A549 treated with AZD9567 at 1 μM for 4 hours (cell line): ENCODE data around the gene ITFG2. TPM values are rescaled to one million over a fixed set of nuclear protein-coding genes. Genes with fewer than 3 reads are reported as not detected.

Source experiments
- total RNA-seq: library from RNA; stranded (reverse); fragments of 200-300 nt; extraction: Qiagen RNA extraction; gene quantifications from 5 replicates; pipeline ENCODE4 v1.2.3, GENCODE V29; 2022; ENCODE audit not compliant: insufficient read depth

Gene ITFG2
- total RNA-seq, result 14.6 to 25.3 TPM (median 16.3 TPM) in 5 replicates

GRCh38 chr12:2812290-2813213 is at the start of gene ITFG2:
Gene ITFG2 (plus strand): TSS chr12:2812668. CDS start chr12:2812761, 93 bp downstream.

GRCh38 chr12:2794736-2795289 is 17.7 kb upstream of the ITFG2 start, which contains the start of gene FKBP4:
Gene FKBP4 (plus strand): TSS chr12:2794970. CDS start chr12:2795140, 170 bp downstream.

GRCh38 chr12:2834581-2835491 is 22.4 kb downstream of the ITFG2 start, which contains the start of gene NRIP2:
Gene NRIP2 (minus strand): TSS chr12:2835035. CDS start chr12:2834983, 52 bp downstream.

GRCh38 chr12:2857021-2857431 is 44.6 kb downstream of the ITFG2 start, which contains the start of gene TEX52:
Gene TEX52 (minus strand): TSS chr12:2857039. CDS start chr12:2857026, 13 bp downstream.

Other genes starting within 250 kb of the ITFG2 start
- 90.1 to 107 TPM (median 102 TPM) in 5 replicates for gene FKBP4, start 17.7 kb upstream of the ITFG2 start, total RNA-seq
- not detected in 5 replicates for gene NRIP2, start 22.4 kb downstream of the ITFG2 start, total RNA-seq
- gene TEX52, start 44.4 kb downstream of the ITFG2 start, total RNA-seq, result not detected in 5 replicates
- gene FOXM1, start 64.5 kb downstream of the ITFG2 start, total RNA-seq, result 75.0 to 91.4 TPM (median 85.0 TPM) in 5 replicates
- gene RHNO1, start 64.6 kb downstream of the ITFG2 start, total RNA-seq, result 40.0 to 53.7 TPM (median 47.6 TPM) in 5 replicates
- 18.1 to 25.7 TPM (median 20.5 TPM) in 5 replicates for gene TULP3, start 78.2 kb downstream of the ITFG2 start, total RNA-seq
- 37.5 to 50.4 TPM (median 48.8 TPM) in 5 replicates for gene TEAD4, start 146.7 kb downstream of the ITFG2 start, total RNA-seq